ENCODE data around the gene KCNK6.
"Not testable (repeated sequence)": the region's sequence is repeated elsewhere in the genome, so short reads cannot be mapped to it uniquely, and the experiment has no call there.

KCNK6 gene

DNA sequence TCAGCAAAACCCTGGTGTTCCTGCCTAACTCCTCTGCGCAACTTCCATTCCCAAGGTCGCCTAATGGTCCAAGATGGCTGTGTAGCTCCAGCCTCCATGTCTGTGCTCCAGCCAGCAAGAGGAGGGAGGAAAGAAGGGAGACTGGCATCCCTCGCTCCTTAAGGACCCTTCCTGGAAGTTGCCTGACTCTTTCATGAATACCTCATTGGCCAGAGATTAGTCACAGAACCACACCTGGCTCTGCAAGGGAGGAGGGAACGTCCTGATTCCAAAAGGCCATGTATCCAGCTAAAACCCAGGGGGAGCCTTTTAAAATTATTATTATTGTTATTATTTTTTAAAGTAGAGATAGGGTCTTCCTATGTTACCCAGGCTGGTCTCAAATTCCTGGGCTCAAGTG is 4.8 kb downstream of the KCNK6 start:
- DNase-seq (ENCODE audit: low read depth in 2 of 2) = no peak

DNA sequence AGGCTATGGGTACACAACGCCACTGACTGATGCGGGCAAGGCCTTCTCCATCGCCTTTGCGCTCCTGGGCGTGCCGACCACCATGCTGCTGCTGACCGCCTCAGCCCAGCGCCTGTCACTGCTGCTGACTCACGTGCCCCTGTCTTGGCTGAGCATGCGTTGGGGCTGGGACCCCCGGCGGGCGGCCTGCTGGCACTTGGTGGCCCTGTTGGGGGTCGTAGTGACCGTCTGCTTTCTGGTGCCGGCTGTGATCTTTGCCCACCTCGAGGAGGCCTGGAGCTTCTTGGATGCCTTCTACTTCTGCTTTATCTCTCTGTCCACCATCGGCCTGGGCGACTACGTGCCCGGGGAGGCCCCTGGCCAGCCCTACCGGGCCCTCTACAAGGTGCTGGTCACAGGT is 6.9 kb downstream of the KCNK6 start:
- DNase-seq (ENCODE audit: low read depth in 2 of 2) = no peak

DNA sequence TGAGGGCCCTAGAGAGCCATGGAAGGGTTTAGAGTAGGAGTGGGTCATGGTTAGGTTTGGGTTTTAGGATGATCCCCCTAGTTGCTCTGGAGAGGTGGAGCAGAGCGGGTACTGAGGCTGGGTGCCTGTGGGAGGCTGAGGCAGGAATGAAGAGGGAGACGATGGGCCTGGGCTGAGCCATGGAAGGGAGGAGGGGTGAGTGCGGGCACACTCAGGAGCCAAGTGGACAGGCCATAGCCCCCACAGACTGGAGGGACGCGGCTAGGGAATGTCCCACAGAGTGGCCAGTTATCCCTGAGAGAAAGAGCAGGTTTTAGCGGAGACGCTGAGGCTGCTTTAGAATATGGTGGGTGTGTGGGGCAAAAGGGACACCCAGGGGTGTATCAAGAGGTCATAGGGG is 10.0 kb downstream of the KCNK6 start:
- DNase-seq (ENCODE audit: low read depth in 2 of 2) = no peak

DNA sequence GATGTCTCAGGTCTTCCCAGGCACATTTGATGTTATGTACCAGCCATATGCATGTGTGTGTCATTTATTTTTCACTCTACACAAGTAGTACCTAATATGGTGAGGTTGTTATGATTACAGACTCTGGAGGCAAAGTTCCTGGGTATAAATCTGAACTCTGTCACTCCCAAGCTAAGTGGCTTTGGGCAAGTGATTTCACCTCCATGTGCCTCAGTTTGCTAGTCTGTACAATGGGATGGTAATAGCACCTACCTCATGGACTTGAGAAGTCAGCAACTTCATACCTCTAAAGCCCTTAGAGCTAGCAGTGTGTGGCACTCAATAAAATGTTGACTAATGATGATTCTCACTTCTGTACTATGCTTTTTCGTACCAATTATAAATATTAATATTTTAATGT is 12.1 kb downstream of the KCNK6 start:
- DNase-seq (ENCODE audit: low read depth in 2 of 2) = no peak

DNA sequence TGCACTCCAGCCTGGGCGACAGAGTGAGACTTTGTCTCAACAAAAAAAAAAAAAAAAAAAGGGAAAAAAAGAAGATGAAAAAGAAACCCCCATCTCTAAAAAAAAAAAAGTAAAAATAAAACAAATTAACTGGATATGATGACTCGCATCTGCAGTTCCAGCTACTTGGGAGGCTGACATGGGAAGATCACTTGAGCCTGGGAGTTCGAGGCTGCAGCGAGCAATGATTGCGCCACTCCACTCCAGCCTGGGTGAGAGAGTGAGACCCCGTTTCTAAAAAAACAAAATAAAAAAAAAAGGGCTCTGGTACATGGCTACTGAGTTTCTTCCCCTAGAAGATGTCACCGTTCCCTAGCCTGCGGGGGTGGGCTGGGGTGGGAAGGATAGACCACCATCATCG is 13.6 kb downstream of the KCNK6 start:
- no peak for DNase-seq (ENCODE audit: low read depth in 2 of 2)

DNA sequence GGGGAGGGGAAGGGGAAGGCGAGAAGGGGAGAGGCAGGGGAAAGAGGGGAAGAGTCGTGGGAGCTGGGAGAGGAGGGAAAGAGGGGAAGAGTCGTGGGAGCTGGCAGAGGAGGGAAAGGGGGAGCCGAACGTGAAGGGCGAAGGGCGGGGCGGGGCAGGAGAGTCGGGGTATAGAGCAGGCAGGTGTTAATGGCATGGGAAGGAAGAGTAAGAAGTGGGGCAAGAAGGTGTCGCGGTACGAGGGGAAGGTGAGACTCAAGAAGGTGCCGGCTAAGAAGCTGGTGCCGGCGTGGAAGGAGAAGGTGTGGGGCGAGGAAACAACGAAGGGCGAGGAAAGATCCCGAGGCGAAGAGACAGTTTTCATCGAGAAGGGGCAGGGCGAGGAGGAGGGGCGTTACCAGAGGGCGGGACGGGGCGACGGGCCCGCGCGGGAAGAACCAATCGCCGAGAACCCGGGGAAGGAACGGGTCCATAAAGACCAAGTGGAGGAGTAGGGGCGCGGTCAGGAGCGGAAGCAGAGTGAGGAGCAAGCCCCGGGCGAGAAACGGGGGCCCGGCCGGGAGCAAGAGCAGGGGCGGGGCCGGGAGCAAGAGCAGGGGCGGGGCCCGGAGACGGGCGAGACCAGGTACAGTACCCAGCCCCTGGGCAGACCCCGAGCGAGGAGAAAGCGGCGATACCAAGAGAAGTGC is 16.4 kb downstream of the KCNK6 start:
- DNase-seq (ENCODE audit: low read depth in 2 of 2) = peak; percentile 93 to 97

DNA sequence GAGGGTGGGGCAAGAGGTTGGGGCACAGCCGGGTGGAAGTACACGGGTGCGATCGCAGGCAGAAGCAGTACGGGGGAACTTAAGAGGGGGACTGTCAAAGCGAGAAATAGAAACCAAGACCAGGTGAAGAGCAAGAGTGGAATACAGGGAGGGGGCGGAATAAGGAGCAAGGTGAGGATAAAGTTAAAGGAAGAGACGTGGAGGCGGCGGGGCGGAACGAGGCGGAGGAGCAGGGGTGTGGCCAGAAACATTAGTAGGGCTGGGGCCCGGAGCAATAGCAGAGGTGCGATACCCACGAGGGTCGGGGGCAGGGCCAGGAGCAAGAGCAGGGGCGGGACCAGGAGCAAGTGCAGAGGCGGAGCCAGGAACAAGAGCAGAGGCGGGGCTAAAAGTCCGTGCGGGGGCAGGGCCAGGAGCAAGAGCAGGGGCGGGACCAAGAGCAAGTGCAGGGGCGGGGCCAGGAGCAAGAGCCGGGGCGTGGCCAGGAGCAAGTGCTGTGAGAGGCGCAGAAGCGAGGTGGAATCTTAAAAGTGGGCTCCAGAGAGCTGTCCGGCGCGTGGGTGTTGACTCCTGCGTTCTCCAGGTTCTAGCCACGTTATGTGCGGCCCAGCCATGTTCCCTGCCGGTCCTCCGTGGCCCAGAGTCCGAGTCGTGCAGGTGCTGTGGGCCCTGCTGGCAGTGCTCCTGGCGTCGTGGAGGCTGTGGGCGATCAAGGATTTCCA is 17.2 kb downstream of the KCNK6 start:
- DNase-seq (ENCODE audit: low read depth in 2 of 2) = peak; percentile 92 to 93

DNA sequence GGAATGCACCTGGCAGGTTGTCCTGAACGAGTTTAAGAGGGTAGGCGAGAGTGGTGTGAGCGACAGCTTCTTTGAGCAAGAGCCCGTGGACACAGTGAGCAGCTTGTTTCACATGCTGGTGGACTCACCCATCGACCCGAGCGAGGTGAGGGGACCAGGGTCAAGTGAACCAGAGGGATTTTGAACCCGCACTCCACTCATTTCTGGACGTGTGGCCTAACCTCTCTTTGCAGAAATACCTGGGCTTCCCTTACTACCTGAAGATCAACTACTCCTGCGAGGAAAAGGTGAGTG is 17.7 kb downstream of the KCNK6 start:
- DNase-seq (ENCODE audit: low read depth in 2 of 2) = no peak

DNA sequence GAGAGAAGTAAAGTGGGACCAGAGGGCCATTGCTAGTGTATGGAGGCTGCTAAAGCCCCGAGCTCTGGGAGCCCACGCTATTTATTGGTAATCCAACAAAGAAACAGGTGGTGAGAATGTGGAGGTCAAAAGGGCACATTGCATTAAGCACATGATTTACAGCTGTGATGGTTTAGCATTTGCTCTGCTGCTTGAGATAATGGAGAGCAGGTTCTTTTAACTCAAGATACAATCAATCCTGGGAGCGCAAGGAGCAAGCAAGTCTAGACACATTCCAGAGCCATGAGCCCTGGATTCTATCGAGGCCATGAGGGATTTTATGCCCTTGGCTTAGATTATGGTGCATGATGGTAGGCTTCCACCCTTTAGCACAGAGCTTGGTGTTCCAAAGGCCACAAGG is 19.4 kb downstream of the KCNK6 start:
- not testable (repeated sequence) for DNase-seq (ENCODE audit: low read depth in 2 of 2)

DNA sequence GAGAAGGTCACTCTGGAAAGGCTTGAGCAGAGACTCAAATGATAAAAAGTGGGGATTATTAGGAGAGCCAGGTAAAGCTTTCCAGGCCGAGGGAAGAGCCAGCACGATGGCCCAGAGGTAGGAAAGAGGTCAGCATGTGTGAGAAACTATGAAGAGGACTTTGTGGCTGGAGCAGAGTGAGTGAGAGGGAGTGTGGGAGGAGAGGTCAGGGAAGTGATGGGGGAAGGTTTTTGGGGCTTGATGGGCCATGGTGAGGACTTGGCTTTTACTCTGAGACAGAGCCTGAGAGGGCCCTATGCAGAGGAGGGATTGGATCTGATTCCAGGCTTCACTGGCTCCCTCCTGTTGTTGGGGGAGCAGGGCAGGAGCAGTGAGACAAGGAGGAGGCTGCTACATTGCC is 21.3 kb downstream of the KCNK6 start:
- DNase-seq (ENCODE audit: low read depth in 2 of 2) = no peak

DNA sequence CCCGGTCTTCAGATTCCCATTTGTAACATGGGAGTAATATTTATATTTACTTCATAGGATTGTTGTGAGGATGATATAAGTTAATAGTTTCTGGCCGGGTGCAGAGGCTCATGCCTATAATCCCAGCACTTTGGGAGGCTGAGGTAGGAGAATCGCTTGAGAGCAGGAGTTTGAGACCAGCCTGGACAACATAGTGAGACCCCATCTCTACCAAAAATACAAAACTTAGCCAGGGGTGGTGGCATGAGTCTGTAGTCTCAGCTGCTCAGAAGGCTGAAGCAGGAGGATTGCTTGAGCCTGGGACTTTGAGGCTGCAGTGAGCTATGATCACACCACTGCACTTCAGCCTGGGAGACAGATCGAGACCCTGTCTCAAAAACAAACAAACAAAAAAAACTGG is 27.2 kb downstream of the KCNK6 start:
- no peak for DNase-seq (ENCODE audit: low read depth in 2 of 2)

DNA sequence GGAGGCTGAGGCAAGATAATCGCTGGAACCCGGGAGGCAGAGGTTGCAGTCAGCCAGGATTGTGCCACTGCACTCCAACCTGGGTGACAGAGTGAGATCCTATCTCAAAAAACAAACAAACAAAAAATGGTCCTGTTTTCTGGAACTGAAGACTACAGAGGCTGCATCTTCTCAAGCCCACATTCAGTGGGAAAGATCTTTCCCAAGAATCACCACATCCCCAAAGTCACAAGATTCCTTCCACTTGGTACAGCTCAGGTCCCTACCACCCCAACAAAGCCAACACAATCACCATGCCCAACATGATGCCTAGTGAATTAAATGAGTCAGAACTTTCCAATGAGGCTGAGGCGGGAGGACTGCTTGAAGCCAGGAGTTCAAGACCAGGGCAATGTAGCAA is 31.2 kb downstream of the KCNK6 start:
- no peak for DNase-seq (ENCODE audit: low read depth in 2 of 2)

DNA sequence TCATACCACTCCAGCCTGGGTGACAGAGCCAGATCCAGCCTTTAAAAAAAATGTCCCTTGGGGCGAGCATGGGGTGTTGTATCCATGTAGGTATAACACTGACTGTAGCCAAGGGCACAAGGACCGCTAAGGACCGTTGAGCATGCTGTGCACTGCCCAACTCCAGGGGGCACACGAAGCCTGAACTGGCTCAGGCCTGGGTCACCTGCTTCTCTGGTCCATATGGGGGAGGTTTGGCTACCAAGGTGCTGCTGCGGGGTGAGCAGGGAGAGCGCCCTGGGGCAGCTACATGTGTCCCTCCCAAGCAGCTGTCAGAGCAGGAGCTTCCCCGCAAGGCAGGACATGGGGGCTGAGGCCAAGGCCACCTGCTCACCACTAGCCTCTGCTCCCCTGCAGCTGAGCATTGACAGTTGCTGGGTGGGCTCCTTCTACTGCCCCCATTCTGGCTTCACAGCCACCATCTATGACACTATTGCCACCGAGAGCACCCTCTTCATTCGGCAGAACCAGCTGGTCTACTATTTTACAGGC is 32.3 kb downstream of the KCNK6 start:
- DNase-seq (ENCODE audit: low read depth in 2 of 2) = no peak

DNA sequence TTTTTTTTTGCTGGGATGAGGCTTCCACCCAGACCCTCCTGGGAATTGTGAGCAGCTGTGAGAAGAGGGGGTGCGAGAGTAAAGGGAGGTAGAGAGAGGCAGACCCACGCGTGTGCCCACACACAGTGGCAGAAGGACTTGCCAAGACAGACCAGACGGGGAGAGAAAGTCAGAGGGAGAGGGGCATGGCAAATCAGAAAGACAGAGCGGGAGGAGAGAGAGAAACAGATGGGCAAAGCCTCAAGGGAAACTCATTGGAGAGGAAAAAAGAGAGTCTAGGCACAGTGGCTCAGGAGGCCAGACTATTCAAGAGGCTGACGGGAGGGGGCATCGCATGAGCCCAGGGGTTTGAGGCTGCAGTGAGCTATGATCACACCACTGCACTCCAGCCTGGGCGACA is 33.0 kb downstream of the KCNK6 start:
- no peak for DNase-seq (ENCODE audit: low read depth in 2 of 2)

DNA sequence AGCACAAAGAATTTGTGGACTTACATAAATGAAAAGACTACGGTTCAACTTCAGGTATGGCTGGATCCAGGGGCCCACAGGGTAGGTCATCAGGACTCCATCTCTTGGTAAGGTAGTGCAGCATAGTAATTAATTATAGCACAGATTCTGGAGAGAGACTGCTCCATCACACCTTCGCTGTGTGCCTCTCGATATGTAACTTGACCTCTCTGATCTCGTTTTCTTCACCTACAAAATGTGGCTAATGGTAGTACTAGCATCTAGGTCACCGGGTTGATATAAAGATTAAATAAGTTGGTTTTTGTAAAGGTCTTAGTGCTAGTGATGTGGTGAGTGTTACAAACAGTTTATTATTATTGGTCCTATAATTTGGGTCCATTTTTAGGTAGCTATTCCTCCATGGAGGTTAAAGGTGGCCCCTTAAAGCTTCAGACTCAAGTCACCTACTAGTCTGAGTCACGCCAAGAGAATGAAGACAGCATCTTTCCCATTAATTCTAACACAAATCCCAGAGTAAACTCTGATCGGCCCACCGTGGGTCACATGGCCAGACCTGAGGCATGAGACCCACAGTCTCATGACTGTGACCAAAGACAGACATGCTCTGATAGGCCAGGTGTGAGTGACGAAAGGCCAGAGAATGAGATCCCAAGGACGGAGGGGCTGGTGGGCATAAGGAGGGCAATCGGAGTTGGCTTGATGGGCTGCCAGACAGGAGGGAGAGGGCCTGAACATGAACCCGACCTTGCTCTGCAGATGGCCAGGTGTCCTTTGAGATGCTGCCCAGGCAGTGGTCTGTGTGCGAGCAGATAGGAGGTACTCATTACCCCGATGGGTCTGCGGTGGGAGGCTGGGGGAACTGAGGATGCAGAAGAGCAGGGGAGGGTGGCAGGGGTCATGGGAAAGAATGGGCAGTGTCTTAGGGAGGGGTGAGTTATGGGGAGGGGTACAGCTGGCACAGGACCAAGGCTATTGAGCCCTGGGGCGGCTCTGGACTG is 36.4 kb downstream of the KCNK6 start:
- no peak for DNase-seq (ENCODE audit: low read depth in 2 of 2)

DNA sequence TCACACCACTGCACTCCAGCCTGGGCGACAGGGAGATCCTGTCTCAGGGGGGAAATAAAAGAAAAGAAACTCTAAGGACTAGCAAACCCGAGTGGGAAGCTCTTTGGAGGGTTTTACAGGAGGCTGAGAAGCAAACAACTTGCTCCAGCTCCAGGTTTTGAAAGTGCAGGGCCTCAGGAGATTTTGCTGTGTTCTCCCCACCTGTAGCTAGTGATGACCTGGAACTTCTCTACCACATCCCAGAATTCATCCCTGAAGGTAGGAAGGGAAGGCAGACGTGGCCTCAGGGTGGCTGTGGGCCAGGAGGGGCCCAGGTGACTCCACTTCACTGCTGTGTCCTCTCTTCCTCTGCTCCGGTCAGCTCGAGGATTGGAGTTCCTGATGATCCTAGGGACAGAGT is 38.4 kb downstream of the KCNK6 start:
- DNase-seq (ENCODE audit: low read depth in 2 of 2) = no peak

DNA sequence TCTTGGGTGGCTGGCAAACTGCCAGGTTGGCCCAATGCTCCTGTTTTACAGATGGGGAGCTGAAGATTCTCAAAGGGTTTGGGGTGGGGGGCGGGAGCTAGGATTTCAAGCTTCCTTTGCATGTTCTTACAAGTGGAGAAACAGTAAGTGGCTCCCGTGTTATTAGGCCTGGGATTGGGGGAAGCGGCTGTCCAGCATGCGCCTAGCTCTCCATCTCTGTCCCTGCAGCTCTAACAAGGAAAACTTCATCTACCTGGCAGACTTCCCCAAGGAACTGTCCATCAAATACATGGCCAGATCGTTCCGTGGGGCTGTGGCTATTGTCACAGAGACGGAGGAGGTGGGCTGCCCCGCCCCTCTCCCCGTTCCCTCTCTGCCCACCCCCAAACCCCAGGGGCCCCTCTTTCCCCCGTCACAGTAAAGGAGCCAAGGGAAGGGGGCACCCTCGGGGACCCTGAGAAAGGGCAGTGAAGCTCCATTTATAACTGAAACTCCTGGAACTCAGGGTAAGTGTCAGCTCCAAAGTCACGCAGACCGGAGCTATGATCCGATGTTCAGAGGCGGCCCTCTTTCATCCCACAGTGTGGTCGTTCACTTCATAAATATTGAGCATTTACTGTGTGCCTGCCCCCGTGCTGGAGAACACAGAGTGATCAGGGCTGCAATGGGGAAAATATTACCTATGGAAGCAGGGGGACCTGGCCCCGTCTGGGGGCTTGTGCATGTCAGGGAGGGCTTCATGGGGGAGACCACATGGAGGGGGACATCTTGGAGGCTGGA is 39.8 kb downstream of the KCNK6 start:
- no peak for DNase-seq (ENCODE audit: low read depth in 2 of 2)

DNA sequence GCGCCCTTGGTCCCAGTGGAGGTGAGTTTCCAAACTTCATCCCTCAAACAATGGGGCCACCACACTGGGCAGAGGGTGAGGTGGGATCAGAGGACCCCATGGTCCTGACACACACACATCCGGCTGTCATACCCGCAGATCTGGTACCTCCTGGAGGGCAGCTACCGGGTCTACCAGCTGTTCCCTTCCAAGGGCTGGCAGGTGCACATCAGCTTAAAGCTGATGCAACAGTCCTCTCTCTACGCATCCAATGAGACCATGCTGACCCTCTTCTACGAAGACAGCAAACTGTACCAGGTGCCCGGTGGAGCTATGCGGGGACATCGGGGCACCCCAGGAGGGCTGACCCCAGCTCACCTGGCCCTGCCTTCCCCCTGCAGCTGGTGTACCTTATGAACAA is 40.7 kb downstream of the KCNK6 start:
- DNase-seq (ENCODE audit: low read depth in 2 of 2) = no peak

DNA sequence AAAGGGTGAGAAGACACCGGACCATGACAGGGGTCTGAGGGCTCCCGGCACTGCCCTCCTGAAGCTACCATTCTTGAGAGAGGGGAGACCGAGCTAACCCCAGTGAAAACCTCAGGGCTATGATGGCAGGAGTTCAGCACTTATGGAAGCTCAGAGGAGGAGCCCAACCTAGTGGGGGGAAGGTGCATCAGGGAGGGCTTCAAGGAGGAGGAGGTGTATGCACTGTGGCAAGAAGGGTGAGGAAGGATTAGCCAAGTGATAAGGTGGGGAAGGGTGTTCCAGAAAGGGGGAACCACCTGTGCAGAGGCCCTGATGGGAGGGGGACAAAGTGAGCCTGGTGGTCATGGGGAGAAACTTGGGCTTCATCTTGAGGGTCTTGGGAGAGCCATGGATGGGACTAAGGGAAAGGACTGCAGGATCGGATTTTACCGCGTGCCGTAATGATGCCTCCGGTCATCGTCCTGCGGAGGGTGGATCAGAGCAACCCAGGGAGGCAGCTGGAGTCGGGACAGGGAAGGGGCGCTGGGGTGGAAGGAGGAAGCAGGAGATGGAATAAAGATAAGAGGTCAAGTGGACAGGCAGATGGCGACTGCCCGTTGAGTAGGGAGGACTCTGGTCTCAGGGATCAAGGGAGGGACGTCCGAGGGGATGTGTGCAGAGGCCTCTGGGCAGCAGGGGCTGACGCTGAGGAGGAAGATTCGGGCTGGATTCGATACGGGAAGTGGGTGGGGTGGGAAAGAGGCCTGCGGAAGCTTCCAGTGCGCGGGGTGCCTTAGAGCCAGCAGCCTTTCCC is 41.4 kb downstream of the KCNK6 start:
- DNase-seq (ENCODE audit: low read depth in 2 of 2) = no peak

DNA sequence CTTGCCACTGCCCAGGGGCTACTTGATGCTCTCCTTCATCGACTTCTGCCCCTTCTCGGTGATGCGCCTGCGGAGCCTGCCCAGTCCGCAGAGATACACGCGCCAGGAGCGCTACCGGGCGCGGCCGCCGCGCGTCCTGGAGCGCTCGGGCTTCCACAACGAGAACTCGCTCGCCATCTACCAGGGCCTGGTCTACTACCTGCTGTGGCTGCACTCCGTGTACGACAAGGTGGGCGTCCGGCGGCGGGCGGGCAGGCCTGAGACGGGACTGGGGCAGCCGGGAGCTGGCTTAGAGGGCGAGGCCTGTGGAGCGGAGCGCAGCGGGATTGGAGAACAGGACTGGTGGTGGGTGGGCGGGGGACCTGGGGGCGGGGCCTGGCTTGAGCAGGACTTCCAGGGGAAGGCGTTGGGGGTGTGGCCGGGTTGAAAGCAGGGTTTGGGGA is 42.0 kb downstream of the KCNK6 start:
- DNase-seq (ENCODE audit: low read depth in 2 of 2) = peak; percentile 66 to 77
